ACHN (cell line): ENCODE measurements around the gene CLMN.

Source experiments
- DNase-seq: peaks from one replicate; pipeline ENCODE4 v3.0.0-alpha.2; 2015
- in situ Hi-C: cut with HindIII; loops from 2 replicates; pipeline ENCODE4 v1.10.0; 2017; ENCODE audit warnings: low sequenced_read_pairs, low pct_ligation_motif_present, low pct_unique_long_range_greater_than_20kb

CLMN gene, protein sequence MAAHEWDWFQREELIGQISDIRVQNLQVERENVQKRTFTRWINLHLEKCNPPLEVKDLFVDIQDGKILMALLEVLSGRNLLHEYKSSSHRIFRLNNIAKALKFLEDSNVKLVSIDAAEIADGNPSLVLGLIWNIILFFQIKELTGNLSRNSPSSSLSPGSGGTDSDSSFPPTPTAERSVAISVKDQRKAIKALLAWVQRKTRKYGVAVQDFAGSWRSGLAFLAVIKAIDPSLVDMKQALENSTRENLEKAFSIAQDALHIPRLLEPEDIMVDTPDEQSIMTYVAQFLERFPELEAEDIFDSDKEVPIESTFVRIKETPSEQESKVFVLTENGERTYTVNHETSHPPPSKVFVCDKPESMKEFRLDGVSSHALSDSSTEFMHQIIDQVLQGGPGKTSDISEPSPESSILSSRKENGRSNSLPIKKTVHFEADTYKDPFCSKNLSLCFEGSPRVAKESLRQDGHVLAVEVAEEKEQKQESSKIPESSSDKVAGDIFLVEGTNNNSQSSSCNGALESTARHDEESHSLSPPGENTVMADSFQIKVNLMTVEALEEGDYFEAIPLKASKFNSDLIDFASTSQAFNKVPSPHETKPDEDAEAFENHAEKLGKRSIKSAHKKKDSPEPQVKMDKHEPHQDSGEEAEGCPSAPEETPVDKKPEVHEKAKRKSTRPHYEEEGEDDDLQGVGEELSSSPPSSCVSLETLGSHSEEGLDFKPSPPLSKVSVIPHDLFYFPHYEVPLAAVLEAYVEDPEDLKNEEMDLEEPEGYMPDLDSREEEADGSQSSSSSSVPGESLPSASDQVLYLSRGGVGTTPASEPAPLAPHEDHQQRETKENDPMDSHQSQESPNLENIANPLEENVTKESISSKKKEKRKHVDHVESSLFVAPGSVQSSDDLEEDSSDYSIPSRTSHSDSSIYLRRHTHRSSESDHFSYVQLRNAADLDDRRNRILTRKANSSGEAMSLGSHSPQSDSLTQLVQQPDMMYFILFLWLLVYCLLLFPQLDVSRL

DNA sequence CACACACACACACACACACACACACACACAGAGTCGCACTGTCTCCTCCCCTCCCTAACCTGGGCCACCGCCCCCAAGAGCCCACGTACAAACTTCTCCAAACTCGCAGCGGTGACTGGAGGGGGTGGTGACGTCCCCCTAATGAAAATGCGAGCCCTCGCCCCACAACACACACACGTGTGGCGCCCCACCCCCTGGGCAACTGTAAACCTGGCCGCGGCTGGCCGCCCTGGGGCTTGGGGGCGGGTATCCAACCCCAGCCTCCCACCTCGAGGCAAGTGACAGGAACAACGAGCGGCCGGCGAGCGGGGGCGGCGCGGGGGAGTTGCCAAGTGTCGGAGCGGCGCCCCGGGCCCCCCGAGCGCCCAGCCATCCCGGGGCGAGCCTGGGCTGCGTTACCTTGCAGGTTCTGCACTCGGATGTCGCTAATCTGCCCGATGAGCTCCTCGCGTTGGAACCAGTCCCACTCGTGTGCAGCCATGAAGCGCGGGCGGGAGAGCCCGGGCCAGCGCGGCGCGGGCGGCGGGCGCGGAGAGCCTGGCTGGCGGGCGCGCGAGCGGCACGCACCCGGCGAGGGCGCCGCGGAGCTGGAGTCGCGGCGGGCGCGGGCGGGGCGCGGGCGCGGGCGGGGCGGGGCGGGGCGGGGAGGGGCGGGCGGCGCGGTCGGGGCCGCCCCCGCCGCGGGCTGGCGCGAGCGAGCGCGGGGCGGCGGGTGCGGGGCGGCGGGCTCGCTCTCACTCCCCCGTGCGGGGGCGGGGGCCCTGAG is at the start of gene CLMN:
CLMN (minus strand) TSS at position 597 of the 766 bp plus-strand sequence; CDS start at position 481, 116 bp downstream.
- in situ Hi-C loops: no loop called here
- peak; percentile 48 for DNase-seq

DNA sequence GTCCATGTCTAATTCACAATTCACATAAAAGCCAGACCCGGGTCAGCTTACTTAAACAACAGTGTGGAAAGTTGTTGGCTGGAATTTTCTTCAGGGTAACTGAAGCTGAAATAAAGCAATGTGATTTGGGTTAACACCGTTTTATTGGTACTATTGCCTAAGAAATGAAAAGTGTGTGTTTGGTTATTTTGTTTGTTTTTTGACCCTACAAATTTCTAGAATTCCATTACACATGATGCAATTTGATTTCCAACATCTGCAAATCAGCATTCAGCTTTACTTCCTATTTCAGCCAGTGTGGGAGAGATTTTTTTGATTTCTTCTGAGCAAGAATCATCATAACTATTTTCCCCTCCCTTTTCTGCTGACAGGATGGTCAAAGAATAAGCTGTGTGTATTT is 45.7 kb upstream of the CLMN start:
- no peak for DNase-seq
- in situ Hi-C loops: no loop called here

DNA sequence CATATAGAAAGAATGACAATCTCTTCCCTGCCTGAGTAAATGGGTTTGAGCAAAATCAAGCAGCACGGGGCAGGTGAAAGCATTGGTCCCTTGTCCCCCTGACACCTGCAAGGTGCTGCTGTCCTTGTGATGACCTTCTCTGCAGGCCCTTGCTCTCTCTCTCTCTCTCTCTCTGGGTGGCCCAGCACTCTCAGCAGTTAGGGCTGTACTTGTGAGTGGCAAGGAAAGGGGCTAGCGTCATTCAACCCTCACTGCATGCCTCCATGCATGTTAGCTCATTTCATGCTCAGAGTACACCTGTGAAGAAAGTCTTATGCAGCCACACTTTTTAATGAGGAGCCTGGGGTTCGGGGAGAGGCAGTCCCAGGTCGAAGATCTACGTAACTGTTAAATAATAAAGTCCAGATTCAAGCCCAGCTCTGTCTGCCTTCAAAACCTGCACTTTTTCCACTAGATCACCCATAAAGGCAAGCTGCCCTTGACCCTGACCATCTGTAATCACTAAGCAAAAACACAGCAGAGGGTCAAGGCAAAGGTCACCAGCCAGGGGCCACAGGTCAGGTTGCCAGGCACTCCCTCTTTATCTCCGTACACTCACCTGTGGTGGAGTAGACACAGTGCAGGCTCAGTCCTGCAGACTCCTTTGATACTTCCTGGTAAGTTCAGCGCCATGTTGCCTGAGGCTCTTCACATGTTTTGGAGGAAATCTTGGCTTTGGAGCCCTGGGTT is 44.9 kb upstream of the CLMN start:
- DNase-seq: no peak
- in situ Hi-C loops: no loop called here

DNA sequence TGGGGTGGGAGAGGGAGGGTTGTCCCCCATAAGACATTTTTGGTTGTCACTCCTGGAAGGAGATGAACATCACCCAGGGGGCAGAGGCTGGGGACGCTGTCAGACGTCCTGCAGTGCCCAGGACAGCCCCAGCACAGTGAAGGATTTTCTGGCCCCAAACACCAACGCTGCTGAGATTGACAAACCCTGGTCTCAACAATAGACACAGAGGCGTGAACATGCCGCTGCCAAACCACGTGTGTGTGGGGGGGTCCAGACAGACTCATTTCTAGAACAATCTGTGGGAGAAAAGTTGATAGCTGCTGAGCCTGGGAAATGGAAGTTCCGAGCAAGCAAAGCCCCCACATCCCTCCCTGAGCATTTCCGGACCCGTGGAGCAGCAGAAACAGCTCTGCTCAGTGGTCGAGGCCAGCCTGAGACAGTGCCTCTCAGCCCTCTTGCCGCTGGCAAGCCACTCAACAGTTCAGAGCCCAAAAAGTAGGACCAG is 43.8 kb upstream of the CLMN start:
- DNase-seq: no peak
- in situ Hi-C loops: no loop called here

DNA sequence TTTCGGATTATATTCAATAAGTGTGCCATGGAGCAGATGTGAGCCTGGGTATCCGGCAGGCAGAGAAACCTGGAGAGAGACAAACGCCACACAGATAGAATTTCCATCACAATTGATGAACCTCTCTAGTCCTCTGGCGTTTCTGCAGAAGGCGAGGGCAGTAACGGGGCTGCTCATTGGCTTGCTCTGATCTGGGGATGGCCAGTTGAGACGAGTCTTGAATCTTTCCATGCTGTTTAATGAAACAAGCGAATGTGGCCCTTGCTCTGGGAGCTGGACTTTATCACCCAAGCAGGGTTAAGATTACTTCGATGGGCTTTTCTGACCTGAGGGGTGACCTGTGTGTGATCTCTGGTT is 42.4 kb upstream of the CLMN start:
- in situ Hi-C loops: no loop called here
- DNase-seq: no peak

DNA sequence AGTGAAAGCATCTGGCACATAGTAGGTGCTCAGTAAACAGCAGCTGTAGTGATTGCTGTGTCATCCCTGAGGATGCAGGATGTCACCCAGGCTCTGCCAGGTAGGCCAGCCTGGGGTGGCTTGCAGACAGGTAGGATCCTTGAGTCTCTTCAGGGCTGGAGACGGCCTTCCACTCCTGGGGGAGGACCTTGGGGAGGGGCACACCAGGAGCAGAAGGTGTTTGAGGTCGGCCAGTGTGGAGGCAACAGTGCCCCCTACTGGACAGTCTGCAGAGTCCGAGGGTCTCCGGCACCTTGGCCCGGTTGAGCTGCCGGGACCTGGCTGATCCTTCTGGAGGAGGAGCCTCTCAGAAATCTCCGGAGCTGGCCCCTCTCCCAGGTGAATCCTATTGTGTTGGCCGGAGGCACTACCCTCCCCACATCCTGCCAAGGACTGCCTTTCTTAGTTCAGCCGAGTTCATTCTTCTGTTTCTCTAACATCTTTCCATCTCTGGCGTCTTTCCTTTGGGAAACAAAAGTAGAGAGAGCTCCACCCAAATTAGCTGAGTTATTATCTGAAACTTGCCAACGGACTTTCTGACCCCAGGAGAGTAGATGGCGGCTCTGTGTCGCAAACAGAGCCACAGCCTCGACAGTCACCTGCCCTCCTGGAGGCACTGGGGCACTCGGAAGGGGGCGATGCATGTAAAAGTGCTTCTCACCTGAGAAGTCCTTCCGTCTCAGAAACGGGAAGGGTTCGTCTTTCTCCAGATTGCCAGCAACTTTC is 41.8 kb upstream of the CLMN start:
- in situ Hi-C loops: no loop called here
- peak; percentile 28 for DNase-seq

DNA sequence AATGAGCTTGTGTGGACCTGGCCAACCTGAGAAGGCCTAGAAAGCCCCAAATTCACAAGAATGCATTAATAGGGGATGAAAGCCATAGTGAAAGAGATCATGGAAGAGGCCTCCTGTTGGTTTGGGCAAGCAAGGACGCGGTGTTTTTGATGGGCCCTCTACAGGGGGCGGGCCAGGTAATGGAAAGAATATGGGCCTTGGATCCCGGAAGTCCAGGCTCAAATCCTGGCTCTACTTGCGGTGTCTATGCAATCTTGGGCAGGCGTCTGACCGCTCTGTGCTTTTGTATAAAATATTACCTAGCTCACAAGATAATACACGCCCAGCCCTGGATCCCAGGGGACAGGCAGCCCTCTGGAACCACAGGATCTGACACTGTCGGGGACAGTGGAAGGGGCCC is 41.1 kb upstream of the CLMN start:
- DNase-seq: no peak
- in situ Hi-C loops: no loop called here

DNA sequence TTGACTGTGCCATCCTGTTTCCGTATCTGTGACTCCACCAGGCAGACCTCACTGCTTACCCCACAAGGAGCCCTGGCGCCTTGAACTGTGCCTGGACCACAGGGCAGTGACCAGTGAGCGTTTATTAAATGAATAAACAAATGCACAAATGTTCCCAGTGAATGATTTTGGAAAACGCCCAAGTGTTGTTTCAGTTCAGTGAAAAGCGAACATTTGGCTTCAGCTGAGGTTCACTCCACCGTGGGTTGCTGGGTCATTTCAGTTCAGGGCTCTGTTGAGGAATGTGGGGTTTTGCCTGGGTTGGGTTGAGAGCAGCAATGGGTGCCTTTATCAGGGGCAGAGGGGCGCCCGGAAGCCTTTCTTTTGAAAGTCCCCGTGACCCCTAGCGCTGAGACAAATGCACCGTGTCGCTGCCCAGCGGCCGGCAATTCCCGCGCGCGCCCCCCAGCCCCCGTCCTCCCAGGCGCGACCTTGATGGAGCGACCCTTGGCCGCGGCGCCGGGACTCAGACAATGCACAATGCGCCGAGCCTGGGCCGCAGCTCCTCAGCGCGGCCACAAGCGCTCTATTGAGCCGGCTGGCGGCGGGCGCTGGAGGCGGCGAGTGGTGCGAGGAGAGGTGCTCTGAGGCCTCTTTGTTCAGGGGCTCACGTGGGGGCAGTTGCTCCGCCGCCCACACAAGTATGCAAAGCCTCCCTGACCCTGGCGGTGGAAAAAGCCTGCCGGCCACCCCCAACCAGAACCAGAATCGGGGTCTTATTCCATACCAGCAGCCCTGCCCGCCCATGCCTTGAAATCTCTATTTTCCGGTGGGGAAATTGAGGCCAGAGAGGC is 40.5 kb upstream of the CLMN start:
- in situ Hi-C loops: no loop called here
- no peak for DNase-seq

DNA sequence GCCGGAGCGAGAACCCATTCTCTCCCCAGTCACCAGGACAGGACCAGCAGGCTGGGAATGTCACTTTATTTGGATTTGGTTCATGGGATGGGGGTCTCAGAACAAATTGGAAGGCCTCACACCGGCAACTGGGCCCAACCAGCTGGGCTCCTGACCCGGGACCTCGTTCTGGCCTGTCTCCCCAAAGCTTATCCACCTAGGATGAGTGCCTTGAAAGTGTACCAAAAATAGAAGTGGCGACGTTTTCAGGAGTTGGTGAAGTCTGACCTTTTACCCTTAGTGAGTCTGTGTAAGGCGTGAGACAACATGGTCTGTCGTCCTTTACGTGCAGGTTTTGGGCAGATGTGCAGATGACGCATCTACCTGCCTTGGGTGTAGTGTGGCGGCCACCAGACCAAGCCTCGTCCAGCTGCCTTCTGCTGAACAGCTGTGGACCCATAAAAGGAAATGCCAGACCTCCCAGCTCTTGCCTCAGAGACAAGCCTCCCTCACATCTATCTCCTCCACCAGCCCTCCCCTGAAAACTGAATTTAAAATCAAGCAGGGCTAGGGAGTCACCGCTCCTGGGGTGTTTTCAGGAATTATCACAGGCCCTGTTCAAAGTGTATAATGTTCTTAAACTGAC is 36.6 kb upstream of the CLMN start:
- in situ Hi-C loops: no loop called here
- DNase-seq: no peak

DNA sequence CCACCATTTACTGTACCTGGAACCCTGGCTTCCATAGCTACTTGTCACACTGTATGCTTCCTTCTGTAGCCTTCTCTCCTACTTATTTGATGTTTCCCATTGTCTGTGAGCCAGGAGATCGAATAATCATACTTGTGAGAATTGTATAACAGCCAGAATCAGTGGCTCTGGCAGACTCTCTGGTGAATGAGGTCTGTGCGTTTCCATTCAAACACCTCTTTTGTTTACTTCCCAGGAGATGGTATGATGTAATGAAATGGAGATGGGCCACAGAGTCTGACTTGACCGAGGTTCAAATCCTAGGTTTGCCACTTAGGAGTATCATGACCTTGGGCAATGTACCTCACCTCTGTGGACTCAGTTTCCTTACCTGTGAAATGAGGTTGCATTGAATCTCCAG is 35.7 kb upstream of the CLMN start:
- in situ Hi-C loops: no loop called here
- no peak for DNase-seq

DNA sequence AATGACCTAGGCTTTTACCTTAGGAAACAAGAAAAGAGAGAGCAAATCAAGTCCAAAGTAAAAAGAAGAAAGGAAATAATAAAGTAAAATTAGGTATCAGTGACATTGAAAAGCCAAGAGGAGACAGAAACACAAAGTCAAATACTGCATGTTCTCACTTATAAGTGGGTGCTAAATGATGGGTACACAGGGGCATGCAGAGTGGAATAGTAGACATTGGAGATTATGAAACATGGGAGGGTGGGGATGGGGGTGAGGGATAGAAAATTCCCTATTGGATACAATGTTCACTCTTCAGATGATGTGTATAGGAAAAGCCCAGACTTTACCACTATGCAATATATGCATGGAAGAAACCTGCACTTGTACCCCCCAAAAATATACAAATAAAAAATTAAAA is 35.1 kb upstream of the CLMN start:
- in situ Hi-C loops: no loop called here
- DNase-seq: no peak

DNA sequence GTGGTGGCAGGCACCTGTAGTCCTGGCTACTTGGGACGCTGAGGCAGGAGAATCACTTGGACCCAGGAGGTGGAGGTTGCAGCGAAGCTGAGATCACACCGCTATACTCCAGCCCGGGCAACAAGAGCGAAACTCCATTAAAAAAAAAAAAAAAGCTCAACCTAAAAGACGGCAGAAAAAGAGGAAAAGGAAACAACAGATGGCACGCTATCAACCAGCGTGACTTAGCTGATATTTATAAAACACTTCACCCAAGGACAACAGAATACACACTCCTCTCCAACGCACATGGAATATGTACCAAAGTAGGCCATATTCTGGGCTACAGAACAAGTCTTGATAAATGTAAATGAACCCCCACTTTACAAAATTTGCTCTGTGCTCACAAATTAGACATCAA is 34.0 kb upstream of the CLMN start:
- no peak for DNase-seq

DNA sequence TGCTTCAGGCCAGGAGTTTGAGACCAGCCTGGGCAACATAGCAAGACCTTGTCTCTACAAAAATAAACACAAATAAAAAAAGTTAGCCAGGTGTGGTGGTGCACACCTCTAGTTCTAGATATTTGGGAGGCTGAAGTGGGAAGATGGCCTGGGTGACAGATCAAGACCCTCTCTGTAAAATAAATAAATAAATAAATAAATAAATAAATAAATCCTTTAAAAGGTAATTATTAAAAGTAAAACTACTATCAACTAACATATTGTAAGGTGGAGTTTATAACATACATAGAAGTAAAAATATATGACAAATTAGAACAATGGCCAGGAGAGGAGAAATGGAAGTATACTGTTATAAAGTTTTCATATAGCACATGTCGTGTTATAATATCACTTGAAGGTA is 33.3 kb upstream of the CLMN start:
- DNase-seq: no peak
- in situ Hi-C loops: no loop called here

More for the DNA sequence above, 34.0 kb upstream of the CLMN start:
- in situ Hi-C loops: no loop called here

DNA sequence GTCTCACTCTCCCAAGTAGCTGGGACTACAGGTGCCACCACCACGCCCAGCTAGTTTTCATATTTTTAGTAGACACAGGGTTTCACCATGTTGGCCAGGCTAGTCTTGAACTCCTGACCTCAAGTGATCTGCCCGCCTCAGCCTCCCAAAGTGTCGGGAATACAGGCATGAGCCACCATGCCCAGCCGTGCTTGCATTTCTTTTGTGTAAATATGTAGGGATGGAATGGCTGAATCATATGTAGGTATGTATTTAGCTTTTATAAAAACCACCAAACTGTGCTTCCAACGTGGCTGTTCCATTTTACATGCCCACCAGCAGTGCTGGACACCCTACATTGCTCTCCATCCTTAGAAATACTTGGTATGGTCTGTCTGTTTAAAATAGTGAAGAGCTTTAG is 32.8 kb upstream of the CLMN start:
- in situ Hi-C loops: no loop called here
- no peak for DNase-seq

DNA sequence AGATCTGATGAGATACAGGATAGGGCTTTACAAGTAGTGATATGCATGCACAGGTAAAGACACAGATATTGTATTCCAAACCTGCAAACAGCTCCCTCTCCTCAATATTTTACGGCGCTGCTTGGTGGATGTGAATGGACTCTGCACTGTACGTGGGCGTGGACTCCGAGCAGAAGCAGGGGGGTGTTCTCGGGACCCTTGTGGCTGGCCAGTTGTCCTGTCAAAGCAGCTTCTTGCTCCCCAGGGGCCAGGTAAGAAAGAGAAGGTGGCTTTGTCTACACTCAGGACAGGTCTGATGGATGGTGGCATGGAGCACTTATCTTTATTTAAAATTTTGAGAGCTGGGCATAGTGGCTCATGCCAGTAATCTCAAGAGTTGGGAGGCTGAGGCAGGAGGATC is 29.5 kb upstream of the CLMN start:
- in situ Hi-C loops: no loop called here
- no peak for DNase-seq

DNA sequence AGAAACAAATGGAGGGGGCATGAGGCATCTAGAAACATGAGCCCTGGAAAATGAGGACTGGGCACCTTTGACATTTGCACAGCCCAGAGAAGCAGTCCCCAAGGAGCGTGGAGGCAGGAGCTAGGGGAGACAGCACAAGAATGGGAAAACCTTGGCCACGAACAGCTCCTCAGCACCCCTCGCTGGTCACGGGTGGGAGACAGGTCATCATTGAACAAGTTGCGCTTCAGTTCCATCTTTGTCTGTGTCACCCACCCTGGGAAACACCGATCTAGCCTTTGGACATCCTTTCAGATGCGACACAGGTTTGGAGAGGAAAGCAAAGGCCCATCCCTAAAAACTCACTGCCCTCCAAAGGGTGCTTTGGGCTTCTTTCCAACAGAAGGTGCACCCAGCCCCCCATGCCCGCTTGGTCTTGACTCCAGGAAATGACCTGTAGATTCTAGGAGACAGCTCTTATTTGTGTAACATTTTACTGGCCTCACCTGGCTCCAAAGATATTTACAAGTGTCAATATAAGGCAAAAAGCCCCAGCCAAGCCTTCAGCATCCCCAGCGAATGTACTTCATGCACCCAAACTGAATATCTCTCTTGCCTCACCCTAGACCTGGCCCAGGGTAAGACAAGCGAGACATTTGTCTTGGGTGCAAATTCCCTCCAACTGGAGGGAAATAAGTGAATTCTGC is 28.8 kb upstream of the CLMN start:
- no peak for DNase-seq
- in situ Hi-C loops: no loop called here
